Activated CD4-positive, alpha-beta T cell treated with anti-CD3 and anti-CD28 coated beads, Interleukin-2, amount 50 U/mL, for 4 hours (primary cell): ENCODE results near the gene WDR59.
"Not testable (repeated sequence)": the region's sequence is repeated elsewhere in the genome, so short reads cannot be mapped to it uniquely, and the experiment has no call there.

Experiments used
- DNase-seq, 2 experiments: peaks; one replicate each; pipeline ENCODE4 v3.0.0-alpha.2; 2020

The WDR59 gene, protein sequence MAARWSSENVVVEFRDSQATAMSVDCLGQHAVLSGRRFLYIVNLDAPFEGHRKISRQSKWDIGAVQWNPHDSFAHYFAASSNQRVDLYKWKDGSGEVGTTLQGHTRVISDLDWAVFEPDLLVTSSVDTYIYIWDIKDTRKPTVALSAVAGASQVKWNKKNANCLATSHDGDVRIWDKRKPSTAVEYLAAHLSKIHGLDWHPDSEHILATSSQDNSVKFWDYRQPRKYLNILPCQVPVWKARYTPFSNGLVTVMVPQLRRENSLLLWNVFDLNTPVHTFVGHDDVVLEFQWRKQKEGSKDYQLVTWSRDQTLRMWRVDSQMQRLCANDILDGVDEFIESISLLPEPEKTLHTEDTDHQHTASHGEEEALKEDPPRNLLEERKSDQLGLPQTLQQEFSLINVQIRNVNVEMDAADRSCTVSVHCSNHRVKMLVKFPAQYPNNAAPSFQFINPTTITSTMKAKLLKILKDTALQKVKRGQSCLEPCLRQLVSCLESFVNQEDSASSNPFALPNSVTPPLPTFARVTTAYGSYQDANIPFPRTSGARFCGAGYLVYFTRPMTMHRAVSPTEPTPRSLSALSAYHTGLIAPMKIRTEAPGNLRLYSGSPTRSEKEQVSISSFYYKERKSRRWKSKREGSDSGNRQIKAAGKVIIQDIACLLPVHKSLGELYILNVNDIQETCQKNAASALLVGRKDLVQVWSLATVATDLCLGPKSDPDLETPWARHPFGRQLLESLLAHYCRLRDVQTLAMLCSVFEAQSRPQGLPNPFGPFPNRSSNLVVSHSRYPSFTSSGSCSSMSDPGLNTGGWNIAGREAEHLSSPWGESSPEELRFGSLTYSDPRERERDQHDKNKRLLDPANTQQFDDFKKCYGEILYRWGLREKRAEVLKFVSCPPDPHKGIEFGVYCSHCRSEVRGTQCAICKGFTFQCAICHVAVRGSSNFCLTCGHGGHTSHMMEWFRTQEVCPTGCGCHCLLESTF

DNA sequence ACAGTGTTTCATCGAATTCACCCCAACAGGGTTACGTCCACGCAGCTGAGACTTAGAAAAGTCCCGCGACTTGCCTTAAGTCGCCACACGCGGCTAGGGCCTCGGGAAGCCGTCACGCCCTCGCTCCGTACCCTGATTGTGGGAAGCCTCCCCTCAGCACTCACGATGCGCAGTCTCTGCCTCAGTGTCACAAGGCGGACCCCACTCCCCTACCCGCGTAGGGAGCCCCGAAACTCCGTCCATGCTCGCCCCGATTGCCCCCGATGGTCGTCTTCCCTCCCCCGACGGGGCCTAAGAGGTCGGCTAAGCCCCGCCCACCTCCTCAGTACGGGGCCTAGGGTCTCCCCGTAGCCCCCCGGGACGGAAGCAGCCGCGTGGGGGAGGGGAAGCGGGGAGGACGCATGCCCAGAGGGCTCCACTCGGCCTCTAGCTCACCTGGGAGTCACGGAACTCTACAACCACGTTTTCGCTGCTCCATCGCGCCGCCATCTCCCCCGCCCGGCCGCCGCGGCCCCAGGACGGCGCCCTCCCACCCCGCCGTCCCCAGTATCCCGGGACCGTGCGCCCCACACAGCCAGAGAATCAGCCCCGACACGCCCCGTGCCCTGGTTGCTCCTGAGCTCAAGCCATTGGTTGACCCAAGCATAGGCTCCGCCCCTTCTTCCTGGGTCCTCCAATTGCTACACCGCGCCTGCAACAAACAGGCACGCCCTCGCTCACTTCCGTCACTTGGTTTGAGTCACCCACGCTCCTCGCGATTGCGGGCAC is at the start of gene WDR59:
Gene WDR59, minus strand, starts transcription at position 595 of the 768 bp plus-strand sequence. Its CDS starts 106 bp downstream, at position 489.
- peak; percentile 98 for DNase-seq

DNA sequence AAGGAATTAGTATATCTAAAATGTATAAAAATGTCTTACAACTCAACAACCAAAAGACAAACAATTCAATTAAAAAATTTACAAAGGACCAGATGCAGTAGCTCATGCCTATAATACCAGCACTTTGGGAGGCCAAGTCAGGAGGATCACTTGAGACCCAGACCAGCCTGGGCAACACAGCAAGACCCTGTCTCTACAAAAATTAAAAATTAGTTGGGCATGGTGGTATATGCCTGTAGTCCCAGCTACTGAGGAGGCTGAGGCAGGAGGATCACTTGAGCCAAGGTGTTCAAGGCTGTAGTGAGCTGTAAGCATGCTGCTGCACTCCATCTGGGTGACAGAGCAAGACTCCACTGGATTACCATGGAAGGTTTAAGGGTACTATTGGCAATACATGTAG is 47.7 kb upstream of the WDR59 start:
- no peak for DNase-seq

DNA sequence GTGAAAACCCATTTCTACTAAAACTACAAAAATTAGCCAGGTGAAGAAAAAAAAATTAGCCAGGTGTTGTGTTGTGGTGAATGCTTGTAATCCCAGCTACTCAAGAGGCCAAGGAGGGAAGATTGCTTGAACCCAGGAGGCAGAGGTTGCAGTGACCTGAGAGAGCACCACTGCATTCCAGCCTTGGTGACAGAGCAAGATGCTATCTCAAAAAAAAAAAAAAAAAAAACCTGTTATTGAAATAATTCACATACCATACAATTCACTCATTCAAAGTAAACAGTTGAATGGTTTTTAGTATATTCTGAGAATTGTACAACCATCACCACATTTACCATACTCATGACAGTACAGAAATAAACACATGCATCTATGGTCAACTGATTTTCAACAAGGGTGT is 44.9 kb upstream of the WDR59 start:
- DNase-seq, result no peak

DNA sequence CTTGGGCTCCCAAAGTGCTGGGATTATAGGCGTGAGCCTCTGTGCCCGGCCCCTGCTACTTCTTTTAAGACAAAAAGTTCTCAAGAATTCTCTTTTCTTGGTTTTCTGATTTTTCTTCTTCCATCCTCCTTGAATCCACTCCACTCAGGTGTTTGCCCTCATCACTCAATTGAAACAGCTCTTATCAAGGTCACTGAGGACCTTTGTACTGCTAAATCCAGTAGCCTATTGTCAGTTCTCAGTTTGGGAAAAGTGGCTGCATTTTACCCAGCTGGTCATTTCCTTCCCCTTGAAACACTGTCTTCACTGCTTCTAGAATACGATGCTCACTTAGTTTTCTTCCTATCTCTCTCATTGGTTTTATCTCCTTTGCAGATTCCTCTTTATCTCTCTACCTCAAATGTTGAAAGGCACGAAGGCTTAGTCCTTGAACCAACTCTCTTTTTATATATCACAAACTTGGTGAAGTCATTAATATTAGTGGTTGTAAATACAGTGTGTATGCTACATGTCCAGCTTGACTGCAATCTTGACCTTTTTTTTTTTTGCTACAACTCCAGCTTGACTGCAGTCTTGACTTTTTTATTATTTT is 43.7 kb upstream of the WDR59 start:
- DNase-seq, result no peak

DNA sequence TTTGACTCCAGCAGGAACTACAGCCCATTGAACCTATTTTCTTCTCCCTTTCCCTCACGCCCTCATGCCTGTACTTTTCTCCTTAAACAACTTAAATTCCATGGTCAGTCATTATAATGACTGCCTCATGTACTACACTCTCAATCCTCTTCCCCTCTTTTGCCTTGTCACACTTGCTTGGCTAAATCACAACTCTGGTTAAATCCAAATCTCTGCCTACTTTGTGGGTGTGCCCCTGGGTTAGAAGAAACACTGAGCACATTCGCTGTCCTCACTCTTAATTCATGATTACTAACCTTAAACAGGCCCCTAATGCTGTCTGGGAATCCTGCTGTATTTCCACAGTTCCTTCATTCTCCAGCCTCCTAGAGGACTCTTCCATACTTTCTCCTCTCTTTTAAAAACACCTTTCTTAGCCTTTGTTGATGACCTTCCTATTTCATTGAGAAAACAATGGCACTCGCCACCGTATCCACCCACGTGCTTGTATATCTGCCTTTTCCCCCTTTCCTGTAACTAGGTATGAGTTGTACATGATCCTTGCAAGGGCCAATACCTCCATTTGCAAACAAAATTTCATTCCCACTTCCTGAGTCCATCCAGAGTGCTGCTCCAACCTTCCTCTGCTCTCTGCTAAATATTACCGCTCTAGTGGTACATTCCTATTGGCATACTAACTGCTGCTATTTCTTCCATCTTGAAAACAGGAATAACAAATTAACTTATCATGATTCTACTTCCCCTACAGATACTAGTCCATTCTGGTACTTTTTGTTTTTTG is 42.8 kb upstream of the WDR59 start:
- DNase-seq, result no peak

DNA sequence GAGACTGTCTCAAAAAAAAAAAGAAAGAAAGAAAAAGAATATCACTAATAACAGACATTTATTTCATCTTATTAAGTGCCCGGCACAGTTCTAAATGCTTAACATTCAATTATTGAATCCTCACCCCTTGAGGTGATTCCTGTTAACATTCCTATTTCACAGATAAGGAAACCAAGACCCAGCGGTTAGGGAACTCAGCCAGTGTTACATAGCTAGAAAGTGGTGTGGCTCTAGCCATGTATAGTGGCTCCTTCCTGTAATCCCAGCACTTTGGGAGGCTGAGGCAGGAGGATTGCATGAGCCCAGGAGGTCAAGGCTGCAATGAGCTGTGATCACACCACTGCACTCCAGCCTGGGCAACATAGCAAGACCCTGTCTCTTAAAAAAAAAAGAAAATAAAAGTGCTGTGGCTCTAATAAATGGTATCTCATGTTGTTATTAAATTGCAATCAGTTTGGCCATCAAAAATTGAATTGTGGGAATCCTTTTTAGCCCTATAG is 42.0 kb upstream of the WDR59 start:
- DNase-seq, result no peak

DNA sequence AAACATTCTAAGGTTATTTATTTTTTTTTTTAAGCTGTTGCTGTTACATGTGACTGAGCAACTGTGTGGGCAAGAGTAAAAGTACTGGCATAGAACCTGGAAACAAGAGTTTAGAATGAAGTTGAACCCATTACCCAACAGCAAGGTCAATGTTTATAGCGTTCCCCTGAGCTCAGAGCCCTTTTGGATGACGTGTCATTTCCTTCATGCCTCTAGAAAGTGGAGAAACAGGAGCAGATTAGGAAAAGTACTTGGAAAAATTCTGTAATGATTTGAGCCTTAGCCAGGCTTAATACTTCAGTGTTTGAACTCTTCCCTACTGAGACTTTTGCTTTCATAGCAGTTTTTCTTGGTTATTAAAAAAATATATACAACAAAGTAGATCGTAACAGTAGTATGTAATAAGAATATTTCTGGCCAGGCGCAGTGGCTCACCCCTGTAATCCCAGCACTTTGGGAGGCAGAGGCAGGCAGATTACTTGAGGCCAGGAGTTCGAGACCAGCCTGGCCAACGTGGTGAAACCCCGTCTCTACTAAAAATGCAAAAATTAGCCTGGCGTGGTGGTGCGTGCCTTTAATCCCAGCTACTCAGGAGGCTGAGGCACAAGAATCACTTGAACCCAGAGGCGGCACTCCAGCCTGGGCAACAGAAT is 41.4 kb upstream of the WDR59 start:
- DNase-seq, result not testable (repeated sequence)

DNA sequence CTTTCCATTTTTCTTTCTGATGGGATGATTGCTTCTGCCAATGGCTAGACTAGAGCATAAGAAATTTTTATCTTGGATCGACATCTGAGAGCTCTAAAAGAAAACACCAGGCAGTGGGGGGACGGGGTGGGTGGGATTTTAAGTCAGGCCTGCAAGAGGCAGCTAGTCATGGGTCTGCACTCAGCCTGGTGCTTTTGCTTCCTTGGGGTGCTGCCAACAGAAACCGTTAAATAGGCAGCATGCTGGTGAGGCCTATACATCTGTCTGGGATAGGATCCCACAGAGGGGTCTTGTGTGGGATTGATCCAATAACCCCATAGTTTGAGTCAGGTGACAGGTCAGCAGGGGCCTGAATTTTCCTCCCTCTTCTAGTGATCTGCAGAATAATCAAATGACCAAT is 40.8 kb upstream of the WDR59 start:
- no peak for DNase-seq

DNA sequence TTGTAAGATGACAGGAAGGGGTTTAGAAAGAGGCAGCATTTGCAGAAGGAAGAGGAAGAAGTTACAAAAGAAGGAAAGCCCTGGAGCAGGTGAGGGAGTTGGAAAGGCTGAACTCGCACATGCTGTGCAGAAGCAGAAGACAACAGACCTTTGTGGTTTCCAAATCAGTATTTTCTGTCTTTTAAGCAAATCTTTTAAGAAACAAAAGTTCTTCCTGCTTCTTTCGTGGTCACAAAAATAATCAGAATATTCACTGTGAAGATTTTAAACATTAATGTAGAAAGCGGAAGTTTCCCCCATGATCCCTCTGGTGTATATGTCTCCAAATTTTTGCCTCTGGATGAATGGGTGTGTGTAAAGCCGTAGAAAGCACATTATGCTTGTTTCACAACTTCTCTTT is 39.7 kb upstream of the WDR59 start:
- no peak for DNase-seq

DNA sequence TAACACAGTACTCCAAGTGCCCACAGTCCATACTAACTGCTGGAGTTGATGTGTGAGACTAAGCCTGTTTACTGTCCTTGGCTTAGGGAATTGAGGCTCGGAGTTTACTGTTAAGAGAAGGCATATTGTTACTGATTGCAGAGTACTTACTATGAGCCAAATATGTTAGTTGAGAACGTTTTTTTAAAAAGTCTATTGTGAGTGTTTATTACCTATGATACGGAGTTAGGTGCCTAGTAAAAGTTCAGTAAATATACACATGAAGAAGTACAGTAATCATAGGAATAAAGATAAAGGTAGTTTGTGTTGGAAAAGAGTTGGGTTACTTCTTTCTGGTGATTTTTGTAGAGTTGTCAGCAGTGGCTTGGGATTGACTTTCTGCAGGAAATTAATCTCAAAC is 39.3 kb upstream of the WDR59 start:
- DNase-seq, result no peak

DNA sequence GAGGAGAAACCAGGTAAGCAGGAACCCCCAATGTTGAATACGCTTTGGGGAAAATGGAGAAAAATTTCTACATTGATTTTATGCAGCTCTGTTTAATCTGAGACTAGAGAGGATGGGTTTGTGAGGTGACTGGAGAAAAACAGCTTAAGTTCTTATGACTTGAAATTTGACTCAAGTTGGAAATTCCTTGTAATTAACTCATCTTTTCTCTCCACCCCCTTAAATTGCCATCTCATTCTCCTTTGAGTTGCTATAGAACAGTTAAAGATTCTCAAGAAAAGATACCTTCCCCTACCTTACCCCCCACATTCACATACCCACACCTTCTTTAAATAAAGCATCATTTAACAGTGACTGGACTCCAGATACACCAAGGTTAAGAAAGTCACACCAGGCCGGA is 38.1 kb upstream of the WDR59 start:
- DNase-seq, result no peak

DNA sequence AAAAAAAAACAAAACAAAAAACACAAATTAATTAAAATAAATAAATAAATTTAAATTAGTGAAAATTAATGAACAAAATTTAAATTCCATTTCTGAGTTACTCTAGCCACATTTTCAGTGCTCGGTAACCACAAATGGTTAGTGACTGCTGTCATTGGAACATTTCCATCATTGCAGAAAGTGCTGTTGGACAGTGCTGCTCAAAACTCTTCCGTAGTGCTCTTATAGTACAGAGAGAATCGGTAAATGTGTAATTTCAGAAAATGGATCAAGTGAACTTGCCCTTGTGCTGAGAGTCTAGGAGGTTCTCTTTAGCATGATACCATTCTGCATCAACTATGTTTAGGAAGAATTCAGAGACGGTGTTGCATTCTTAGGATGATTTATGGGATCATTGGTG is 37.6 kb upstream of the WDR59 start:
- DNase-seq, result no peak

DNA sequence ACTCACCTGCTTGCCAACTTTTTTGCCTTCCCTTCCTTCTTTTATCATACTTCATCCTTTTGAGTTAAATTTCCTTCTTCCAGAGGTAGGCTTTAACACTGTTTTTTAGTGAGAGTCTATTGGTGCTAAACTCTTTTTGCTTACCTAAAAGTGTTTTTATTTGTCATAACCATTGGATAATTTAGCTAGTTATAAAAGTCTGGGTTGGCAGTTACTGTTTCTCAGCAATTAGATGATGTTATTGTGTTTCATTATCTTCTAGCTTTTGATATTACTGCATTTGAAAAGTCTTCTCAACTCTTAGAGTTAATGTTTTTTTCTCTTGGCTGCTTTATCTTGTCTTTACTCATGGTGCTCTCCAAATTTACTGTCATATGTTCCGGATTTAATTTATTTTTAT is 36.5 kb upstream of the WDR59 start:
- DNase-seq, result no peak

DNA sequence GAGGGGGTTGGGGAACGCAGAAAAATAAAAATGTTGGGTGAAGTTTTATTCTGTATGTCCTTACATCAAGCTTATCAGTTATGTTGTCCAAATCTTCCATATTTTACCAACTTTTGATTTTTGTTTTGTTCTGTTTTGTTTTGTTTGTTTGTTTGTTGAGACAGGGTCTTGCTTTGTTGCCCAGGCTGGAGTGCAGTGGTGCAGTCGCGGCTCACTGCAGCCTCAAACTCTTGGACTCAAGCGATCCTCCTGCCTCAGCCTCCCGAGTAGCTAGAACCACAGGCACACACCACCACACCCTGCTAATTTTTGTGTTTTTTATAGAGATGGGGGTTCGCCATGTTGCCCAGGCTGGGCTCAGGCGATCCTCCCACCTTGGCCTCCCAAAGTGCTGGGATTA is 34.7 kb upstream of the WDR59 start:
- no peak for DNase-seq

DNA sequence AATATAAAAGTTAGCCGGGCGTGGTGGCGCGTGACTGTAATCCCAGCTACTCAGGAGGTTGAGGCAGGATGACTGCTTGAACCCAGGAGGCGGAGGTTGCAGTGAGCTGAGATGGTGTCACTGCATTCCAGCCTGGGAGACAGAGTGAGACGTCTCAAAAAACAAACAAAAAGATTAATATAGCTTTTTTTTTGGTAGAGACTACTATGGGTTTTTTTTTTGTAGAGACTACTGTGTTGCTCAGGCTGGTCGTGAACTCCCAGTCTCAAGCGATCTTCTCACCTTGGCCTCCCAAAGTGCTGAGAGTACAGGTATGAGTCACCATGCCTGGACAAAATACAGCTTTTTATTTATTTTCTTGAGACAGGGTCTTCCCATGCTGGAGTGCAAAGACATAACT is 34.1 kb upstream of the WDR59 start:
- no peak for DNase-seq

DNA sequence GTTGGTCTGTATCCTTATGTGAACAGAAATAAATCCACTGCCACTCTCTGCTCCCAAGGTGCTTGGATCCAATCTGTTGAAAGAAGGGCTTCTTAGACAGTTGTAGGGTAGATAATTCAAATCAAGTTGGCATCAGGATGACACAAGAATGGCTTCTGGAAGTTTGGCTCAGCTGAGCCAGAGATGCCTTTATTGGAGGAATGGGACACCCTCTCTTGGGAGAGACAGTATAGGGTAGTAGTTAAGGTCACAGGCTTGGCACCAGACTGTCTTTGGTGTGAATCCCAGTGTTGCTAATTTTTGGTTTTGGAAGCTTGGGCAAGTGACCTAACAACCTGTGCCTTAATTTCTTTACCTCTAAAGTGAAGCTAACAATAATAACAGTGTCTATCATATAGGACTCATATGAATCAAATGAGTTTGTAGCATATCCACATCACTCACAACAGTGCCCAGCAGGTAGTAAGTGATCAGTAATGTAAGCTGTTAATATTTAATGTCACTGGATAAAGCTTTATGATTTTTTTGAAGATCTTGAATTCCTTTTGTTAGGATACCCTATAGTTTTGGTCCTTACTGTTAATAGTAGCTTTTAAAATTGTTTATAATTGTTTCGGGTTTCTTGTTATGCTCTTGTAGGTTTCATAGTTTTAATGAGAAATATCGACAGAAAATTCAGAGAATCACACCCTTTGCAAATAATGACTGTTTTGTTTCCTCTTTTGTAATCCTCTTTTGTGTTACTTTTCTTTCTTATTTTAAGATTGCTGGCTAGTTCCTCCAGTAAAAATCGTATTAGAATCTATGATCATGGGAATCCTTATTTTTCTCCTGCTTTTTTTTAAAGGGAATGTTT is 33.0 kb upstream of the WDR59 start:
- no peak for DNase-seq

DNA sequence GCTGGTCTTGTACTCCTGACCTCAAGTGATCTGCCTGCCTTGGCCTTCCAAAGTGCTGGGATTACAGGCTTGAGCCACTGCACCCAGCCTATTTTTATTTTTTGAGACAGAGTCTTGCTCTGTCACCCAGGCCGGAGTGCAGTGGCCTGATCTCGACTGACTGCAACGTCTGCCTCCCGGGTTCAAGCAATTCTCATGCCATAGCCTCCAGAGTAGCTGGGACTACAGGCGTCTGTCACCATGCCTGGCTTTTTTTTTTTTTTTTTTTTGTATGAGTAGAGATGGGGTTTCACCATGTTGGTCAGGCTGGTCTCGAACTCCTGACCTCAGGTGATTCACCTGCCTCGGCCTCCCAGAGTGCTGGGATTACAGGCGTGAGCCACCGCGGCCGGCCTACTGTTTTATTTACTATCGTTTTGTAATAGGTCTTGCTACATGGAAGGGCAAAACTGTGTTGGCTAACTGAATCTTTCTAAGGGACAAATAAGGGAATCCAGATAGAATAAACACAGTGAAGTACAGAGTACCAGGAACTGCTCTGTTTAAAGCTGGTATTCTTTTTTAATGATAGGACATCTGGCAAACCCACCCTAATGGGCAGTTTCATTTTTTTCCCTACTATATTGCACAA is 31.6 kb upstream of the WDR59 start:
- not testable (repeated sequence) for DNase-seq

DNA sequence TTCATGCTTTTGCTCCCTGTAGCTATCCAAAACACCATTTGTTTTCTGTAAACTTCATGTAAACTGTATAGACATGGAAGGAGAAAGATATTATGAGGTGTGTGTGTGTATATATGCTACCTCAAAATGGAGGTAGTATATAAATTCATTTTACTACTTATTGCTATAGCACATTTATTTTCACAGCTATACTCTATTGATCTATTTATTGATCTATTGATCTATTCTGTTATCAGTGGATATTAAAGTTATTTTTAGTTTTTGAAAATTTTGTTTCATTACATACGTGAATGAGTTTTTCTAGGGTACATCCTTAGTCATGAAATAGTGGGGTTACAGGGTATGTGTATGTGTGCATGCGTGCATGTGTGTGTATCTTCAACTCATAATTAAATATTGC is 29.4 kb upstream of the WDR59 start:
- DNase-seq, result no peak

DNA sequence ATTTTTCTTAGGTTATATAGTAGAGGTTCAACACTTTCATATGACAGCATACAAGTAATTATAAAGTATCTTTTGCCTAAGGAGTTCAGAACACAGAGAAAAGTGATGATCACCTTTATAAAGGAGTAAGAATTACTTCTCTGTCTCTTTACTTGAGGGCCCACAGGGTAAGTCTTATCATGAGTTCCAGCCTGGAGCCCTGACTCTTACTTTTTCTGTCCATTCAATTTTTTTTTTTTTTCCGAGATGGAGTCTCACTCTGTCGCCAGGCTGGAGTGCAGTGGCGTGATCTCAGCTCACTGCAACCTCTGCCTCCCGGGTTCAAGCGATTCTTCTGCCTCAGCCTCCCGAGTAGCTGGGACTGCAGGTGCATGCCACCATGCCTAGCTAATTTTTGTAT is 28.2 kb upstream of the WDR59 start:
- DNase-seq, result not testable (repeated sequence)
